GM19099 (cell line): ENCODE measurements around the gene MINAR2.

Experiments
- POLR2A ChIP-seq: IDR thresholded peaks from 3 replicates; pipeline ENCODE4 v1.6.1; 2011; ENCODE audit warnings: low read depth; ENCODE audit not compliant: insufficient read length; ENCODE audit errors: extremely low read depth

Gene MINAR2

DNA sequence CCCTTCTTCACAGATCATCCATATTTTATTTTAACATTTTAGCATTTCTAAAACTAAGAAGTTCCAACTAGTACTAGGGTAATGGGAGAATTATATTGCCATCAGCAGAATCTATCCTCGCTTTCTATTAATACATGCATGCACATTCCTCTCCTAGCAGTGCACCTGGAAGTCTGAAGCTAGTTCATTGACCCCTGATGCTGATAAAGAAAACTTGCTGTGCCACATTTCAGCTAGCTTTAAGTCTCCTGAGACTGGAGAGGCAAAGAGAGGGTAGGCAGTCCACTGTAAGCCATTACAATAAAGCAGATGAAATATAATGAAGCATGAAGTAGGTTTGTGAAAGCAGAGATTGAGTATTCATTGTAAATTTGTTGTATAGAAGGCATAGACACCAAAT is 15.8 kb downstream of the MINAR2 start:
- TF ChIP-seq POLR2A: no peak

GRCh38 chr5:129766798-129767197 is 18.9 kb downstream of the MINAR2 start:
- TF ChIP-seq POLR2A: no peak

GRCh38 chr5:129767927-129768380 is 20.1 kb downstream of the MINAR2 start:
- no peak for TF ChIP-seq POLR2A

DNA sequence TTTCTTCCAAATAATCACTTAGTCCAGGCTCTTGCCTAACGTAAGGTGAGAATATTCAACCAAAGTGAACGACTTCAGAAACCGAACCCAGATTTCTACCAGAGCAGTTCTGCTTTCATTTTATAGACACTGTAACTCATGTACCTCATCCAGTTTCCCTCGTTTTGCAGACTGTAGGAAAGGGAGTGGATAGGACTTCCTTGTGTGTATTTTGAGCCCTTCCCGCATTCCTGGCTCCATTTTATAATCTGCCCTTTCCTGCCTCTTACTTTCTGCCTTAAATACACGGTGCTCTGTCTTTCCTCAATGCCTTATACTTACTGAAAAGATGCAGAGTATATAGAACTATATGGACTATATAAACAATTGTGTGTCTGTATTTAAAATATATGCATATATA is 20.8 kb downstream of the MINAR2 start:
- no peak for TF ChIP-seq POLR2A

GRCh38 chr5:129770024-129770820 is 22.3 kb downstream of the MINAR2 start:
- TF ChIP-seq POLR2A: no peak

DNA sequence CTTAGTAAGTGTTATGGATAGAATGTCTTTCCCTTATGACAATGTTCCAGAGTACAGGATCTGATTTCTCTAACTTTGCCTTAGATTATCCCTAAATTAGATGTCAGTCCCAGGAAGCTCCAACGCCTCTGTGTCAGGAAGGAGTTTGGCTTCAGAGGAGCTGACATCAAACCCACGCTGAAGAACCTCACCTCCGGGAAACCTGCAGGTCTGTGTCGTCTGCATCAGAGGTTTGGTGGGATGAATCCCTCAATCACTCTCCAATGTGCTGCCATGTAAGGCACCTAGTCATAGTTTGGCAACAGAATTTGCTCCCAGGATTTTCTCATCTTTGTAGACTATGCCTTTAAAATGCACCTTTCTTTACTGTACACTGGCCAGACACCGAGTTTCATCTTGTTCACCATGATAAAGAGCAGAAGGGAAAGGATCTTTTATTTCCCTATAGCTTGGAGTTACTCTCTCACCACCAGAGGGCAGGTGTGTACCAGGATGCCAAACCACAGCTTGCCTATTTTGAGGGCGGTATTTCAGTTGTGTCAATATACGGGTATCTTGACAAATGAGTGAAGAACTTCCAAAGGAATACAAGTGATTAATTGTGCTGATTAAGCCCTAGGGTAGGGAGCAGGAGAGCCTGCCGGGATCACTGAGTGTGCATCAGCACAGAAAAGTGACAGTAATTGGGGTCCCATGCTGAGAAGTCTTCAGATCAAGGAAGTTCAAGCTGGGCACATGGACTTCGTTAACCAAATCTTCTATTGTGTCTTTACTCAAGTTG is 23.4 kb downstream of the MINAR2 start:
- no peak for TF ChIP-seq POLR2A

- TF ChIP-seq POLR2A: no peak
Measured at GRCh38 chr5:129773376-129773775, 25.5 kb downstream of the MINAR2 start.

DNA sequence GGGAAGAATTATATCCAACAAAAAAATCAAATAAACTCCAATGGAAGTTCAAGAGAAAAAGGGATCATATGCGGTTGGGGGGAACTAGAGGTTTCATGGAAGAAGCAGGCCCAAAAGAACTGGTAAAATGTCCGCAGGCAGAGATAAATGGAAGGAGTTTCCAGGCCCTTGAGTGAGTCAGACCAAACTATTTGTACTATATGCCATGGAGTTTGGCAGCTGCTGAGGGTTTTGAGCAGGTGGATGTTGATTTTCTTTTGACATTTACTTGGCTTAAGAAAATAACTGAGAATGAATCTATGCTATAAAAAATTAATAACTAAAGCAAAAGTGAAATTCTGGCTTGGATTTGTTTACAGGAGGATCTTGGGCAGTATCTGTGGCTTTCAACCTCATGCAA is 33.7 kb downstream of the MINAR2 start:
- no peak for TF ChIP-seq POLR2A

- TF ChIP-seq POLR2A: no peak
Measured at GRCh38 chr5:129803403-129803802, 55.5 kb downstream of the MINAR2 start.

GRCh38 chr5:129804705-129805104 is 56.8 kb downstream of the MINAR2 start:
- no peak for TF ChIP-seq POLR2A

DNA sequence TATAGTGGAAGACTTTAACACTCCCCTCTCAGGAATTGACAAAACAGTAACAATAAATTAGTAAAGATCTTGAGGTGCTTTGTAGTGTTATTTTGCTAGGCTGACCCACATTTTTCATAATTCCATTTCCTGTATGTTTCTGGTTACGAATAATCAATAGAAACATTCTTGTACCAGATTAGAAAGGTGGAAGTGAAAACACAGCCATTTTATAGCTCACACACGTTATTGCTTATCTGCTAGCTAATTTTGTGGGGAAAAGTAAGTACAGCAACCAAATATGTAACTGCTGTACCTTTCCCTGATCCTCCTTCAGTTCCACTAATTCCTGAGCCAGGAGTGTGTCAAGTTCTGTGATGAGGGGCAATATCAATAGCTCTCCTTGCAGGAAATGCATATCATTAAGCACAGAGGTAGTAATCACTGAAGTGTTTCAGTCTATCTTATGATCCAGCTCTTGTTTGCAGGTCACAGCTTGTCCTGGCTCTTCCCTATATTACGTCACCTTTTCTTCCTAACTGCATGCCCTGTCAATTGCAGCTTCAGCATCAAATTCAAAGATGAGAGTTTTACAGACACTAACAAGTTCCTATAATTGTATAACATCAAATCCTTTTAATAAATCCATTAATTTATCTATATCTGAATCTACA is 59.4 kb downstream of the MINAR2 start:
- no peak for TF ChIP-seq POLR2A
